HEK293 (cell line): ENCODE measurements around the gene CAPRIN1.

Experiments used
- CTCF ChIA-PET: fragments of 350-600 bp; formaldehyde crosslinking; extraction: SDS; loops from one replicate; lab custom pipeline; 2021; ENCODE audit warnings: antibody characterized with exemption; lab: Yijun Ruan, JAX
- POLR2A ChIA-PET: fragments of 300-600 bp; formaldehyde crosslinking; extraction: SDS; loops from one replicate; lab custom pipeline; 2020; ENCODE audit warnings: antibody characterized with exemption, inconsistent platforms; lab: Yijun Ruan, JAX
- H3K27ac ChIP-seq: fragments of 200-500 bp; sonication (Bioruptor generic); 2 replicates; pipeline ENCODE4 v1.5.1; 2014; ENCODE audit warnings: low read depth, low read length, control low read depth, inconsistent platforms; ENCODE audit errors: extremely low read depth
- H3K36me3 ChIP-seq, 2 experiments: fragments of 200-500 bp in 1 of 2; sonication (Bioruptor generic) in 1 of 2; 1 replicate in 1 of 2; 2 replicates in 1 of 2; pipeline ENCODE4 v1.5.1; 2014 to 2017; ENCODE audit warnings: inconsistent platforms in 2 of 2, low read length in 2 of 2; ENCODE audit not compliant: control insufficient read depth in 2 of 2, insufficient read depth in 1 of 2
- H3K4me1 ChIP-seq: fragments of 200-500 bp; sonication (Bioruptor generic); 2 replicates; pipeline ENCODE4 v1.5.1; 2014; ENCODE audit warnings: mild to moderate bottlenecking, low read length, inconsistent platforms; ENCODE audit not compliant: control insufficient read depth, insufficient read depth
- H3K4me3 ChIP-seq: 2 replicates; pipeline ENCODE4 v1.5.1; 2011; ENCODE audit warnings: low read depth, mild to moderate bottlenecking, control low read depth, low read length, moderate library complexity
- H3K9me3 ChIP-seq: fragments of 200-500 bp; sonication (Bioruptor generic); 2 replicates; pipeline ENCODE4 v1.5.1; 2014; ENCODE audit warnings: low read depth, low read length, inconsistent platforms; ENCODE audit not compliant: control insufficient read depth, insufficient read depth
- IKZF3 ChIP-seq: fragments of 450-650 bp; IDR thresholded peaks from 2 replicates; pipeline ENCODE4 v1.5.0; 2018; ENCODE audit warnings: missing biosample characterization, mild to moderate bottlenecking, missing genetic modification characterization, moderate library complexity
- KLF1 ChIP-seq: fragments of 450-650 bp; formaldehyde crosslinking; IDR thresholded peaks from 2 replicates; pipeline ENCODE4 v1.5.1; 2016; ENCODE audit warnings: missing biosample characterization, missing genetic modification characterization
- PRDM1 ChIP-seq: fragments of 450-650 bp; formaldehyde crosslinking; IDR thresholded peaks from 2 replicates; pipeline ENCODE4; 2016; ENCODE audit warnings: missing biosample characterization, missing genetic modification characterization
- ZBTB48 ChIP-seq: fragments of 450-650 bp; formaldehyde crosslinking; IDR thresholded peaks from 2 replicates; pipeline ENCODE4 v1.5.1; 2016; ENCODE audit warnings: missing biosample characterization, missing genetic modification characterization
- ZBTB7A ChIP-seq: fragments of 450-650 bp; formaldehyde crosslinking; IDR thresholded peaks from 2 replicates; pipeline ENCODE4 v1.5.1; 2016; ENCODE audit warnings: low read depth, missing biosample characterization, missing genetic modification characterization
- ZNF324 ChIP-seq: fragments of 450-650 bp; formaldehyde crosslinking; IDR thresholded peaks from 2 replicates; pipeline ENCODE4 v1.5.1; 2016; ENCODE audit warnings: missing biosample characterization, missing genetic modification characterization
- ZNF510 ChIP-seq: fragments of 450-650 bp; formaldehyde crosslinking; IDR thresholded peaks from 2 replicates; pipeline ENCODE4 v1.5.1; 2018; ENCODE audit warnings: mild to moderate bottlenecking, missing genetic modification characterization, missing biosample characterization; ENCODE audit not compliant: insufficient replicate concordance
- ZNF544 ChIP-seq: fragments of 450-650 bp; formaldehyde crosslinking; IDR thresholded peaks from 2 replicates; pipeline ENCODE4 v1.5.0; 2017; ENCODE audit warnings: missing biosample characterization, missing genetic modification characterization
- ZNF555 ChIP-seq: fragments of 450-650 bp; formaldehyde crosslinking; conservative IDR thresholded peaks from 2 replicates; pipeline ENCODE4 v1.5.1; 2017; ENCODE audit warnings: missing biosample characterization, mild to moderate bottlenecking, missing genetic modification characterization, inconsistent platforms
- ZNF600 ChIP-seq: fragments of 450-650 bp; formaldehyde crosslinking; IDR thresholded peaks from 2 replicates; pipeline ENCODE4 v1.5.1; 2016; ENCODE audit warnings: missing biosample characterization, missing genetic modification characterization
- ZNF610 ChIP-seq: fragments of 450-650 bp; formaldehyde crosslinking; IDR thresholded peaks from 2 replicates; pipeline ENCODE4 v1.5.1; 2016; ENCODE audit warnings: missing biosample characterization, missing genetic modification characterization, borderline replicate concordance
- ZNF776 ChIP-seq: fragments of 450-650 bp; formaldehyde crosslinking; IDR thresholded peaks from 2 replicates; pipeline ENCODE4 v1.5.0; 2017; ENCODE audit warnings: missing biosample characterization, missing genetic modification characterization, borderline replicate concordance
- ZNF777 ChIP-seq: fragments of 450-650 bp; formaldehyde crosslinking; IDR thresholded peaks from 2 replicates; pipeline ENCODE4 v1.5.1; 2017; ENCODE audit warnings: missing biosample characterization, missing genetic modification characterization, borderline replicate concordance
- ZNF785 ChIP-seq: fragments of 450-650 bp; formaldehyde crosslinking; IDR thresholded peaks from 2 replicates; pipeline ENCODE4 v1.5.1; 2016; ENCODE audit warnings: missing biosample characterization, missing genetic modification characterization
- ZNF830 ChIP-seq: fragments of 450-650 bp; IDR thresholded peaks from 2 replicates; pipeline ENCODE4 v1.5.0; 2018; ENCODE audit warnings: missing biosample characterization, missing genetic modification characterization, low read depth, mild to moderate bottlenecking, moderate library complexity
- ZSCAN16 ChIP-seq: fragments of 450-650 bp; formaldehyde crosslinking; IDR thresholded peaks from 2 replicates; pipeline ENCODE4 v1.5.1; 2016; ENCODE audit warnings: missing biosample characterization, missing genetic modification characterization
- TF ChIP-seq, protein P1 (sequence below): fragments of 450-650 bp; formaldehyde crosslinking; IDR thresholded peaks from 2 replicates; pipeline ENCODE4; 2016; ENCODE audit warnings: missing biosample characterization, missing genetic modification characterization
- TF ChIP-seq, protein P2 (sequence below): fragments of 450-650 bp; formaldehyde crosslinking; IDR thresholded peaks from 2 replicates; pipeline ENCODE4 v1.5.1; 2017; ENCODE audit warnings: missing biosample characterization, missing genetic modification characterization

CAPRIN1 gene

DNA sequence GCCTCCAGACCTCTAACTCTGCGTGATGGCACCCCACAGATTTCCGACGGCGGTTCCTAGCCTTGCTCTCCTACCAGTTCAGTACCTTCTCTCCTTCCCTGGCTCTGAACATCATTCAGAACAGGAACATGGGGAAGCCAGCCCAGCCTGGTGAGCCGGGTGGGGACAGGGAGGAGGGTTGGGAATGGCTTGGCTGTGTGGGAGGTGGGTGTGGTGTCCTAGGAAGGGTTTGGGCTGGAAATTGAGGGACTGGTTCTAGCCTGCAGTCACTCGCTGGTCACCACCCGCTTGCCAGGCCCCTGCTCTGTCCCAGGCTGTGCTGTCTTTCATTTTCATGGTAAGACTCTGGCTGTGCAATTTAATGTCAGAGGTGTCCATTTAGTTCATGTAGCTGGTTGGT, 87.8 kb downstream of the CAPRIN1 start:
- peaks cover 0 to 99% of the 10 kb centered on the region in 2 experiments for H3K36me3 ChIP-seq
- POLR2A ChIA-PET = no interaction called here
- TF ChIP-seq KLF1 (tag by site-specific recombination) (peak; percentile 56), ZNF785 (no peak)
- H3K9me3 ChIP-seq = no peaks in the 10 kb centered on the region
- H3K4me1 ChIP-seq = no peaks in the 10 kb centered on the region
- H3K27ac ChIP-seq = no peak overlapping the region
- CTCF ChIA-PET = no interaction called here
- H3K4me3 ChIP-seq = no peak overlapping the region

DNA sequence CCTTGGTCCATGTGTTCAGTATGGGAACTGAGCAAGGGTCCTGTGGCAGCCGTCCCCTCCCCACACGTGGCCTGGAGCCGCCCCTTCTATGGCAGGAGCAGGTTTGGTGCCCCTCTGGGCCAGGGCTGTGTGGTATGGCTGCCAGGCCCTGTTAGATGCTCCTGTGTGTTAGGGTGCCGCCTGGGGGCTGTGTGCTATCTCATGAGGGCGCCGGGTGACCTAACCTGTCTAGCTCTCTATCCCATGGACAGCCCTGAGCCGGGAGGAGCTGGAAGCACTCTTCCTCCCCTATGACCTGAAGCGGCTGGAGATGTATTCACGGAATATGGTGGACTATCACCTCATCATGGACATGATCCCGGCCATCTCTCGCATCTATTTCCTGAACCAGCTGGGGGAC, 88.6 kb downstream of the CAPRIN1 start:
- Histone ChIP-seq H3K27ac (no peak overlapping the region), H3K36me3 (peaks cover 0 to 99% of the 10 kb centered on the region in 2 experiments), H3K4me3 (no peak overlapping the region), H3K4me1 (no peaks in the 10 kb centered on the region), H3K9me3 (no peaks in the 10 kb centered on the region)
- ChIA-PET CTCF (no interaction called here), POLR2A (interaction anchor here (1.3 kb wide), 1 partner anchor 10 kb away, joined by 5 read pairs; no protein-coding TSS in a partner anchor)
- no peak for TF ChIP-seq ZNF544 (tag by site-specific recombination)
- TF ChIP-seq ZNF510 (tag by site-specific recombination) = no peak
- TF ChIP-seq ZNF324 (tag by site-specific recombination) = no peak
- TF ChIP-seq ZBTB7A (tag by site-specific recombination) = no peak
- TF ChIP-seq ZNF600 (tag by site-specific recombination) = no peak

DNA sequence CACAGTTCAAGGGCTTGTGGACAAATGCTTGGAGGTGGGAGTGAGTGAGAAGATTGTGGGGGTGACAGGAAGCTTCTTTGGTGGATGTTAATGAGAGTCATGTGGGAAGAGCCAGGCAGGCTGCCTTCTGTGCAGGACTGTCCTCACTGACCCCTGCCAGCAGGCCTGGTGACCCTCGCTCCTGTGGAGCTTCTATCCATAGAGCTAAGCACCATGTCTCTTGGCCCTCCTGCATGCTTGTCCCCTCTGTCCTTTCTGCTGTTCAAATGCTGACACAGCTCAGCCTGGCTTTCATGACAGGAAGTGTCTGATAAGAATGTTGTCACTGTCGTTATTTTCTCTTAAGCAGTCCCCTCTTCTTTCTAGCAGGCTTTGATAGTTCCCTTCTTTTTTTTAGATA, 91.5 kb downstream of the CAPRIN1 start:
- ChIA-PET POLR2A (no interaction called here), CTCF (interaction anchor here (1.2 kb wide), 1 partner anchor 31 kb away, joined by 3 read pairs; no protein-coding TSS in a partner anchor)
- Histone ChIP-seq H3K4me3 (no peak overlapping the region), H3K36me3 (peaks cover 0 to 99% of the 10 kb centered on the region in 2 experiments), H3K9me3 (no peaks in the 10 kb centered on the region), H3K27ac (no peak overlapping the region), H3K4me1 (no peaks in the 10 kb centered on the region)
- TF ChIP-seq, protein P1, sequence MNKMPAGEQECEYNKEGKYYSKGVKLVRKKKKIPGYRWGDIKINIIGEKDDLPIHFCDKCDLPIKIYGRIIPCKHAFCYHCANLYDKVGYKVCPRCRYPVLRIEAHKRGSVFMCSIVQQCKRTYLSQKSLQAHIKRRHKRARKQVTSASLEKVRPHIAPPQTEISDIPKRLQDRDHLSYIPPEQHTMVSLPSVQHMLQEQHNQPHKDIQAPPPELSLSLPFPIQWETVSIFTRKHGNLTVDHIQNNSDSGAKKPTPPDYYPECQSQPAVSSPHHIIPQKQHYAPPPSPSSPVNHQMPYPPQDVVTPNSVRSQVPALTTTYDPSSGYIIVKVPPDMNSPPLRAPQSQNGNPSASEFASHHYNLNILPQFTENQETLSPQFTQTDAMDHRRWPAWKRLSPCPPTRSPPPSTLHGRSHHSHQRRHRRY (tag by site-specific recombination) = no peak
- TF ChIP-seq ZBTB48 (tag by site-specific recombination) = no peak
- no peak for TF ChIP-seq ZNF555 (tag by site-specific recombination)
- TF ChIP-seq ZNF776 (tag by site-specific recombination) = no peak
- TF ChIP-seq, all 188 proteins: peak for 0

DNA sequence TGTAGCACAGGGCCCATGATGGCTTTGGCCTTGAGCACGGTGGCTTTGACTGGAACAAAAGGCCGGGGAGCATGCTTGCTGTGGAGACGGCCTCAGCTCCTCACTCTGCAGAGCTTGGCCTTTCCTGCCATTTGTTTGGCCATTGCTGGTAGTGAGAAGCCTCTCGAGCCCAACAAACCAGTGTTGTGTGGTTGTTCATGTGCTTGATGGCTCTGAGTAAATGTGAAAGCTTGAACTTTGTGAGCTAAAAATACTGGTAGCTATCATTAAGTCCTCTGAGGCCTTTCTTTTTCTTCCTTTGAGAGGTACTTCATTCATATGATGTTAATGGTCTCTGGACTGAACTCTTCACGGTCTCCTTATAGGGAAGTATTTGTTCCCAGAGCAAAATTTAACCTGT, 93.5 kb downstream of the CAPRIN1 start:
- Histone ChIP-seq H3K27ac (no peak overlapping the region), H3K36me3 (peaks cover 0 to 99% of the 10 kb centered on the region in 2 experiments), H3K9me3 (no peaks in the 10 kb centered on the region), H3K4me1 (no peaks in the 10 kb centered on the region), H3K4me3 (no peak overlapping the region)
- ChIA-PET CTCF (no interaction called here), POLR2A (no interaction called here)
- TF ChIP-seq ZNF777 (tag by site-specific recombination) = no peak
- TF ChIP-seq ZSCAN16 = no peak
- no peak for TF ChIP-seq PRDM1 (tag by site-specific recombination)
- no peak for TF ChIP-seq ZNF610 (tag by site-specific recombination)
- no peak for TF ChIP-seq ZNF830 (tag by site-specific recombination)
- TF ChIP-seq, protein P2, sequence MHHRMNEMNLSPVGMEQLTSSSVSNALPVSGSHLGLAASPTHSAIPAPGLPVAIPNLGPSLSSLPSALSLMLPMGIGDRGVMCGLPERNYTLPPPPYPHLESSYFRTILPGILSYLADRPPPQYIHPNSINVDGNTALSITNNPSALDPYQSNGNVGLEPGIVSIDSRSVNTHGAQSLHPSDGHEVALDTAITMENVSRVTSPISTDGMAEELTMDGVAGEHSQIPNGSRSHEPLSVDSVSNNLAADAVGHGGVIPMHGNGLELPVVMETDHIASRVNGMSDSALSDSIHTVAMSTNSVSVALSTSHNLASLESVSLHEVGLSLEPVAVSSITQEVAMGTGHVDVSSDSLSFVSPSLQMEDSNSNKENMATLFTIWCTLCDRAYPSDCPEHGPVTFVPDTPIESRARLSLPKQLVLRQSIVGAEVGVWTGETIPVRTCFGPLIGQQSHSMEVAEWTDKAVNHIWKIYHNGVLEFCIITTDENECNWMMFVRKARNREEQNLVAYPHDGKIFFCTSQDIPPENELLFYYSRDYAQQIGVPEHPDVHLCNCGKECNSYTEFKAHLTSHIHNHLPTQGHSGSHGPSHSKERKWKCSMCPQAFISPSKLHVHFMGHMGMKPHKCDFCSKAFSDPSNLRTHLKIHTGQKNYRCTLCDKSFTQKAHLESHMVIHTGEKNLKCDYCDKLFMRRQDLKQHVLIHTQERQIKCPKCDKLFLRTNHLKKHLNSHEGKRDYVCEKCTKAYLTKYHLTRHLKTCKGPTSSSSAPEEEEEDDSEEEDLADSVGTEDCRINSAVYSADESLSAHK (tag by site-specific recombination) = no peak
- no peak for TF ChIP-seq IKZF3 (tag by site-specific recombination)
